GM12874 (cell line): ENCODE measurements around the gene ENTPD7.

Experiments
- CTCF ChIP-seq: IDR thresholded peaks from 2 replicates; pipeline ENCODE4 v1.5.1; 2011; ENCODE audit warnings: low read depth, mild to moderate bottlenecking, control low read depth, low read length, moderate library complexity; ENCODE audit not compliant: insufficient read depth

The ENTPD7 gene

GRCh38 chr10:99652800-99653390 is 6.4 kb upstream of the ENTPD7 start:
- TF ChIP-seq CTCF: no peak

- no peak for TF ChIP-seq CTCF
Observed at GRCh38 chr10:99654390-99655175, 4.7 kb upstream of the ENTPD7 start.

- TF ChIP-seq CTCF: no peak
Observed at GRCh38 chr10:99656199-99657064, 2.9 kb upstream of the ENTPD7 start.

GRCh38 chr10:99658622-99659030 is 683 bp upstream of the ENTPD7 start:
- TF ChIP-seq CTCF: no peak

- no peak for TF ChIP-seq CTCF
Observed at GRCh38 chr10:99659868-99660366, 608 bp downstream of the ENTPD7 start.

- TF ChIP-seq CTCF: no peak
Observed at GRCh38 chr10:99660662-99661376, 1.5 kb downstream of the ENTPD7 start.

GRCh38 chr10:99661377-99661763 is 2.1 kb downstream of the ENTPD7 start:
- no peak for TF ChIP-seq CTCF
